A549 (cell line): ENCODE results near the gene GOPC. TPM values are rescaled to one million over a fixed set of nuclear protein-coding genes. Genes with fewer than 3 reads are reported as not detected.
"Not testable (repeated sequence)": the region's sequence is repeated elsewhere in the genome, so short reads cannot be mapped to it uniquely, and the experiment has no call there.

Experiments
- ATAC-seq, 2 experiments: fragments of 200-7000 bp in 1 of 2; fragments of >200 bp in 1 of 2; cut with Nextera tagmentation in 1 of 2; cut with Tn5 transposase in 1 of 2; 3 replicates each; pipeline versions ENCODE4 v1.8.0 to v1.9.1; 2018 to 2020; ENCODE audit warnings: mild to moderate bottlenecking in 1 of 2, moderate library complexity in 1 of 2
- CTCF ChIA-PET: fragments of 300-600 bp; sonication (Branson Sonifier 250); formaldehyde crosslinking; extraction: SDS; loops from one replicate; lab custom pipeline; 2021; ENCODE audit warnings: antibody characterized with exemption, inconsistent platforms; lab: Yijun Ruan, JAX
- POLR2A ChIA-PET: fragments of 350-600 bp; formaldehyde crosslinking; extraction: SDS; loops from one replicate; lab custom pipeline; 2021; ENCODE audit warnings: antibody characterized with exemption, inconsistent platforms; lab: Yijun Ruan, JAX
- DNase-seq, 2 experiments: peaks; one replicate each; pipeline versions ENCODE4 v3.0.0 to v3.0.0-alpha.2; 2011 to 2016; ENCODE audit warnings: low read depth in 1 of 2, low spot score in 1 of 2
- FAIRE-seq: peaks from 2 replicates; lab custom pipeline; 2011; peaks lifted over from hg19 to GRCh38; lab: Jason Lieb, UNC
- H3K27ac ChIP-seq, 2 experiments: fragments of >200 bp; sonication (Bioruptor Twin); formaldehyde crosslinking; 3 replicates each; pipeline ENCODE4 v1.5.1; 2016 to 2017
- H3K4me1 ChIP-seq: fragments of >200 bp; sonication (Bioruptor Twin); formaldehyde crosslinking; 3 replicates; pipeline ENCODE4 v1.6.1; 2016
- H3K4me2 ChIP-seq: fragments of >200 bp; sonication (Bioruptor Twin); formaldehyde crosslinking; 3 replicates; pipeline ENCODE4 v1.6.1; 2016
- H3K4me3 ChIP-seq: fragments of >200 bp; sonication (Bioruptor Twin); formaldehyde crosslinking; 3 replicates; pipeline ENCODE4 v1.5.1; 2016
- H3K9me3 ChIP-seq: fragments of >200 bp; sonication (Bioruptor Twin); formaldehyde crosslinking; 3 replicates; pipeline ENCODE4 v1.6.1; 2016
- CEBPB ChIP-seq, 2 experiments: fragments of >200 bp in 1 of 2; sonication (Bioruptor Twin) in 1 of 2; formaldehyde crosslinking in 1 of 2; IDR thresholded peaks; 2 replicates each; pipeline ENCODE4 v1.6.1; 2012 to 2016
- E2F6 ChIP-seq: IDR thresholded peaks from 2 replicates; pipeline ENCODE4 v1.6.1; 2012; ENCODE audit warnings: low read depth, borderline replicate concordance
- FOSB ChIP-seq: fragments of 250-450 bp; sonication (Bioruptor Pico); IDR thresholded peaks from 2 replicates; pipeline ENCODE4 v1.5.0; 2020; ENCODE audit warnings: mild to moderate bottlenecking, moderate library complexity
- FOXS1 ChIP-seq: fragments of 250-450 bp; sonication (Bioruptor Pico); IDR thresholded peaks from 2 replicates; pipeline ENCODE4 v1.5.0; 2020; ENCODE audit warnings: mild to moderate bottlenecking, moderate library complexity
- JUN ChIP-seq, 2 experiments: fragments of >200 bp; sonication (Bioruptor Twin); formaldehyde crosslinking; IDR thresholded peaks; 2 replicates in 1 of 2; 3 replicates in 1 of 2; pipeline ENCODE4 v1.6.1; 2016 to 2017
- MAX ChIP-seq: IDR thresholded peaks from 2 replicates; pipeline ENCODE4 v1.6.1; 2012
- NFE2L2 ChIP-seq: fragments of 150-350 bp; conservative IDR thresholded peaks from 2 replicates; pipeline ENCODE4 v1.6.1; 2014; ENCODE audit warnings: low read length
- PHF8 ChIP-seq: fragments of 200-600 bp; sonication (generic); IDR thresholded peaks from 2 replicates; pipeline ENCODE4 v1.6.1; 2016; ENCODE audit warnings: low read depth, mild to moderate bottlenecking, antibody characterized with exemption, moderate library complexity, borderline replicate concordance
- TP53 ChIP-seq: fragments of 250-450 bp; sonication (Bioruptor Pico); IDR thresholded peaks from 2 replicates; pipeline ENCODE4 v1.5.0; 2021; ENCODE audit warnings: mild to moderate bottlenecking, moderate library complexity
- ZC3H11A ChIP-seq: fragments of 450-650 bp; IDR thresholded peaks from 2 replicates; pipeline ENCODE4 v1.6.1; 2014; ENCODE audit warnings: antibody characterized with exemption, mild to moderate bottlenecking
- ZSCAN20 ChIP-seq: fragments of 250-450 bp; sonication (Bioruptor Pico); IDR thresholded peaks from 2 replicates; pipeline ENCODE4 v1.8.0; 2022; ENCODE audit warnings: mild to moderate bottlenecking, moderate library complexity
- WGBS: methylation state at CpG from one replicate; pipeline ENCODE4 v1.1.6; 2017; ENCODE audit errors: missing lambda C conversion rate; 5-methylcytosine and 5-hydroxymethylcytosine counted together
- polyA plus RNA-seq, 4 experiments: library from polyadenylated mRNA; depleted of rRNA in 3 of 4; stranded (reverse); fragments of >200 nt; fragmentation: RNase III in 1 of 4; extraction: RNeasy Plus Mini Kit Qiagen cat#74134 plus additional on column Dnase treatment in 1 of 4; gene quantifications; 2 replicates in 3 of 4; 3 replicates in 1 of 4; pipeline ENCODE4 v1.2.3, GENCODE V29; 2011 to 2017
- TF ChIP-seq, protein P1 (sequence below): fragments of >200 bp; sonication (Bioruptor Twin); formaldehyde crosslinking; IDR thresholded peaks from 3 replicates; pipeline ENCODE4 v1.6.1; 2016
- TF ChIP-seq, protein P2 (sequence below): fragments of 150-350 bp; IDR thresholded peaks from 2 replicates; pipeline ENCODE4 v1.6.1; 2014; ENCODE audit warnings: low read depth, mild to moderate bottlenecking, low read length
- TF ChIP-seq, protein P3 (sequence below): fragments of 200-600 bp; sonication (generic); IDR thresholded peaks from 2 replicates; pipeline ENCODE4 v1.6.1; 2016; ENCODE audit warnings: antibody characterized with exemption, mild to moderate bottlenecking, moderate library complexity

Gene GOPC
- polyA plus RNA-seq, 2 of the 4 experiments (the other 2 are of a cell fraction) = 33.0 to 38.9 TPM

- TF ChIP-seq, protein P1, sequence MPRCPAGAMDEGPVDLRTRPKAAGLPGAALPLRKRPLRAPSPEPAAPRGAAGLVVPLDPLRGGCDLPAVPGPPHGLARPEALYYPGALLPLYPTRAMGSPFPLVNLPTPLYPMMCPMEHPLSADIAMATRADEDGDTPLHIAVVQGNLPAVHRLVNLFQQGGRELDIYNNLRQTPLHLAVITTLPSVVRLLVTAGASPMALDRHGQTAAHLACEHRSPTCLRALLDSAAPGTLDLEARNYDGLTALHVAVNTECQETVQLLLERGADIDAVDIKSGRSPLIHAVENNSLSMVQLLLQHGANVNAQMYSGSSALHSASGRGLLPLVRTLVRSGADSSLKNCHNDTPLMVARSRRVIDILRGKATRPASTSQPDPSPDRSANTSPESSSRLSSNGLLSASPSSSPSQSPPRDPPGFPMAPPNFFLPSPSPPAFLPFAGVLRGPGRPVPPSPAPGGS = 0 out of 3 replicates have a peak, but pooled peaks have one; percentile 41
Measured at GRCh38 chr6:117521791-117522502, 80.4 kb downstream of the GOPC start (continued).

DNA sequence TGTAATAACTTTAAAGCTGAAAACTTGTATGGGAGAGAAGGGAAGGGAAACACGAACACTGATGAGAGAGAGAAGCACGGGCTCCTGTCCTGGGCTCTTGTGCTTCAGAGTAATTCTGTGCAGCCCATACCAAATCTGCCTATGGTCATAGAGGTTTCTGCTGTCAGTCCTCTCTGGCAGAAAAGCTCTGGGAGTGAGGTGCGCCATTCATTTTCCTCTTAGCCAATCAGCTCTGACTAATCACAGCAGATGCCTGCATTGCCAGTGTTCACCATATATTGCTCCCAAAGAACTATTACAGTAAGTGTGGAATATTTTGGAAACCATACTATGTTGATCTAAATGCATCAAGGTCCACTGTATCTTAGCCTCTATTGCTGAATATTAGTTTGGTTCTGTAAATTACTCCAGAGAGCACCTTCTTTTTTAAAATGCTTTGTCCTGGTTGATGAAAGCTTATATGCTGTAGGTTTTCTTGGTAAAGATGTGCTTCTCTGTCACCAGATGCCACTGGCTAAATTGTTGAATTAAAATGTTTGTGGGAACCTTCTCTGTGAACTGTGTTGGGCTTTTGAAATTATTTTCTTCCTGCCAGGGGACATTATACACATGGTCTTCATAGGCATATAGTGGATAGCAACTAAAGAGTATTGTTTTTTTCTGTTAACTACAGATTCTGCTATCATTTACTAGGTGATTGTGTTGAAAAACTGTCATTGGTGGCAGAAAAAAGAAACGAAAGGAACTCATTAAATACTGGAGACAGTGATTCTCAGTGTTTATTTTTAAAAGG lies 81.5 kb downstream of the GOPC start:
- ChIA-PET CTCF (interaction anchor here (1.2 to 1.9 kb wide), 5 partner anchors 10 to 84 kb away, joined by 3 to 8 read pairs (median 3); no protein-coding TSS in a partner anchor), POLR2A (interaction anchor here (1.0 kb wide), 2 partner anchors 20 to 38 kb away, joined by 3 read pairs; no protein-coding TSS in a partner anchor)
- WGBS = 79% methylated on average over 4 of the region's 4 CpGs
- no peak for FAIRE-seq
- ATAC-seq = peak; percentile 36 to 46; a peak in 4 of 6 replicates
- H3K4me3 ChIP-seq = no peak overlapping the region
- H3K9me3 ChIP-seq = peaks cover 2% of the 10 kb centered on the region; the same call in 1 of the 3 replicates
- DNase-seq = no peak
- H3K4me1 ChIP-seq = peaks cover 98% of the 10 kb centered on the region
- peak overlapping the region; percentile 90 to 95 for H3K27ac ChIP-seq
- peak overlapping the region; percentile 66 for H3K4me2 ChIP-seq
- TF ChIP-seq, protein P2, sequence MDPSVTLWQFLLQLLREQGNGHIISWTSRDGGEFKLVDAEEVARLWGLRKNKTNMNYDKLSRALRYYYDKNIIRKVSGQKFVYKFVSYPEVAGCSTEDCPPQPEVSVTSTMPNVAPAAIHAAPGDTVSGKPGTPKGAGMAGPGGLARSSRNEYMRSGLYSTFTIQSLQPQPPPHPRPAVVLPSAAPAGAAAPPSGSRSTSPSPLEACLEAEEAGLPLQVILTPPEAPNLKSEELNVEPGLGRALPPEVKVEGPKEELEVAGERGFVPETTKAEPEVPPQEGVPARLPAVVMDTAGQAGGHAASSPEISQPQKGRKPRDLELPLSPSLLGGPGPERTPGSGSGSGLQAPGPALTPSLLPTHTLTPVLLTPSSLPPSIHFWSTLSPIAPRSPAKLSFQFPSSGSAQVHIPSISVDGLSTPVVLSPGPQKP = no peak
- TF ChIP-seq JUN (IDR thresholded peaks at IDR 0.05) (no peak), MAX (no peak), NFE2L2 (no peak), ZC3H11A (no peak), PHF8 (no peak)
- TF ChIP-seq, protein P3, sequence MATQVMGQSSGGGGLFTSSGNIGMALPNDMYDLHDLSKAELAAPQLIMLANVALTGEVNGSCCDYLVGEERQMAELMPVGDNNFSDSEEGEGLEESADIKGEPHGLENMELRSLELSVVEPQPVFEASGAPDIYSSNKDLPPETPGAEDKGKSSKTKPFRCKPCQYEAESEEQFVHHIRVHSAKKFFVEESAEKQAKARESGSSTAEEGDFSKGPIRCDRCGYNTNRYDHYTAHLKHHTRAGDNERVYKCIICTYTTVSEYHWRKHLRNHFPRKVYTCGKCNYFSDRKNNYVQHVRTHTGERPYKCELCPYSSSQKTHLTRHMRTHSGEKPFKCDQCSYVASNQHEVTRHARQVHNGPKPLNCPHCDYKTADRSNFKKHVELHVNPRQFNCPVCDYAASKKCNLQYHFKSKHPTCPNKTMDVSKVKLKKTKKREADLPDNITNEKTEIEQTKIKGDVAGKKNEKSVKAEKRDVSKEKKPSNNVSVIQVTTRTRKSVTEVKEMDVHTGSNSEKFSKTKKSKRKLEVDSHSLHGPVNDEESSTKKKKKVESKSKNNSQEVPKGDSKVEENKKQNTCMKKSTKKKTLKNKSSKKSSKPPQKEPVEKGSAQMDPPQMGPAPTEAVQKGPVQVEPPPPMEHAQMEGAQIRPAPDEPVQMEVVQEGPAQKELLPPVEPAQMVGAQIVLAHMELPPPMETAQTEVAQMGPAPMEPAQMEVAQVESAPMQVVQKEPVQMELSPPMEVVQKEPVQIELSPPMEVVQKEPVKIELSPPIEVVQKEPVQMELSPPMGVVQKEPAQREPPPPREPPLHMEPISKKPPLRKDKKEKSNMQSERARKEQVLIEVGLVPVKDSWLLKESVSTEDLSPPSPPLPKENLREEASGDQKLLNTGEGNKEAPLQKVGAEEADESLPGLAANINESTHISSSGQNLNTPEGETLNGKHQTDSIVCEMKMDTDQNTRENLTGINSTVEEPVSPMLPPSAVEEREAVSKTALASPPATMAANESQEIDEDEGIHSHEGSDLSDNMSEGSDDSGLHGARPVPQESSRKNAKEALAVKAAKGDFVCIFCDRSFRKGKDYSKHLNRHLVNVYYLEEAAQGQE = no peak

DNA sequence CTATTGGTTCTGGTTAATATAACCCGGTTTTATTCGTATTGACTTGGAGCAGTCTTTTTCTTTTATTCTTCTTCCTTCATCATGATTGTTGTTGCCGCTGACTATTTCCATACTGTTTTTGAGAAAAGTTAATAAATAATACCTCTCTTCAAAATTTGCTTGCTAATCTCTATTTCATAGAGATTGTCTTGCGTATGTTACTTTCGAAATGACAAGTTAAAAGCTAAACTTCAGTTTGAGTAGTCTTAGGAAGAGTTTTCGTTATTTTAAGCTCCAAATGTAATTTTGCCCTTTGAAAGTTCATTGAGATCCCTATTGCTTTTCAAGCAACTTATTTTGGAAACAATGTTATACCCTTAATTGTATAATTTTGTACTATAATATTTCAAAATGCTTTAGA lies 83.4 kb downstream of the GOPC start:
- Histone ChIP-seq H3K9me3 (peaks cover 2% of the 10 kb centered on the region; the same call in 1 of the 3 replicates), H3K27ac (peak overlapping the region; percentile 88 to 95; a peak in 5 of 6 replicates), H3K4me3 (no peak overlapping the region), H3K4me1 (peaks cover 98% of the 10 kb centered on the region), H3K4me2 (peak overlapping the region; percentile 4; the same call in 1 of the 3 replicates)
- WGBS = 89% methylated on average over 6 of the region's 6 CpGs
- ChIA-PET CTCF (no interaction called here), POLR2A (no interaction called here)
- FAIRE-seq (no peak), DNase-seq (no peak), ATAC-seq (no peak)
- no peak for TF ChIP-seq ZSCAN20 (CRISPR knock-in tag)
- no peak for TF ChIP-seq MAX
- TF ChIP-seq FOSB = no peak
- no peak for TF ChIP-seq FOXS1 (CRISPR knock-in tag)
- TF ChIP-seq E2F6 = no peak
- TF ChIP-seq CEBPB (IDR thresholded peaks at IDR 0.05) = no peak
- no peak for TF ChIP-seq TP53

DNA sequence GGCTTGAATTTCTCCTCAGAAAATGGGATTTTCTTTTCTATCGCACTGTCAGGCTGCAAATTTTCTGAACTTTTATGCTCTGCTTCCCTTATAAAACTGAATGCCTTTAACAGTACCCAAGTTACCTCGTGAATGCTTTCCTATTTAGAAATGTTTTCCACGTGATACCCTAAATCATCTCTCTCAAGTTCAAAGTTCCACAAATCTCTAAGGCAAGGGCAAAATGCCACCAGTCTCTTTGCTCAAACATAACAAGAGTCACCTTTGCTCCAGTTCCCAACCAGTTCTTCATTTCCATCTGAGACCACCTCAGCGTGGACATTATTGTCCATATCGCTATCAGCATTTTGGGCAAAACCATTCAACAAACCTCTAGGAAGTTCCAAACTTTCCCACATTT lies 84.3 kb downstream of the GOPC start:
- peaks cover 98% of the 10 kb centered on the region for H3K4me1 ChIP-seq
- FAIRE-seq, POLR2A ChIA-PET, H3K4me3 ChIP-seq, H3K9me3 ChIP-seq, H3K4me2 ChIP-seq, ATAC-seq, DNase-seq: not testable (repeated sequence)
- WGBS = 87% methylated on average over 5 of the region's 5 CpGs
- CTCF ChIA-PET = interaction anchor here (2.4 kb wide), 1 partner anchor 69 kb away, joined by 11 read pairs; no protein-coding TSS in a partner anchor
- H3K27ac ChIP-seq = peak overlapping the region; percentile 88 to 95; a peak in 5 of 6 replicates
